Endothelial cell of umbilical vein (primary cell): ENCODE measurements around the gene CTNND2. TPM values are rescaled to one million over a fixed set of nuclear protein-coding genes. Genes with fewer than 3 reads are reported as not detected.

ENCODE experiments used
- BruUV-seq: library from RNA; stranded (reverse); fragments of 400-500 nt; replicated peaks from 2 replicates; lab custom pipeline; 2021; lab: Mats Ljungman, UMichigan
- CTCF ChIA-PET: fragments of 300-600, 350-600 bp; sonication (Branson Sonifier 250); formaldehyde crosslinking; loops from one replicate; lab custom pipeline; 2021; ENCODE audit warnings: antibody characterized with exemption, inconsistent platforms; lab: Charles Lee
- POLR2A ChIA-PET: fragments of 300-600, 350-600 bp; sonication (Branson Sonifier 250); formaldehyde crosslinking; loops from one replicate; lab custom pipeline; 2021; ENCODE audit warnings: antibody characterized with exemption, inconsistent platforms; lab: Charles Lee
- DNase-seq: peaks from one replicate; pipeline ENCODE4 v3.0.0-alpha.2; 2011; ENCODE audit warnings: low read depth, low spot score
- FAIRE-seq: peaks from 2 replicates; lab custom pipeline; 2011; peaks lifted over from hg19 to GRCh38; lab: Jason Lieb, UNC
- H2AFZ ChIP-seq: 2 replicates; pipeline ENCODE4 v1.6.0; 2012; ENCODE audit warnings: low read depth, low read length, control low read depth, inconsistent platforms
- H3K27ac ChIP-seq: 2 replicates; pipeline ENCODE4 v1.5.1; 2011; ENCODE audit warnings: low read depth, mild to moderate bottlenecking, control low read depth, low read length, moderate library complexity; ENCODE audit not compliant: insufficient read depth
- H3K27me3 ChIP-seq, 2 experiments: 2 replicates each; pipeline versions ENCODE4 v1.6.0 to v1.6.1; 2011; ENCODE audit warnings: low read length in 2 of 2, mixed read lengths in 1 of 2; ENCODE audit not compliant: control insufficient read depth in 2 of 2, insufficient read depth in 2 of 2
- H3K36me3 ChIP-seq, 2 experiments: 2 replicates in 1 of 2; 3 replicates in 1 of 2; pipeline ENCODE4 v1.5.1; 2011; ENCODE audit warnings: low read length in 2 of 2, mild to moderate bottlenecking in 1 of 2, moderate library complexity in 1 of 2; ENCODE audit not compliant: control insufficient read depth in 2 of 2, insufficient read depth in 2 of 2; ENCODE audit errors: extremely low read depth in 1 of 2
- H3K4me1 ChIP-seq: 3 replicates; pipeline ENCODE4 v1.5.1; 2011; ENCODE audit warnings: mild to moderate bottlenecking, low read length; ENCODE audit not compliant: control insufficient read depth, insufficient read depth; ENCODE audit errors: extremely low read depth
- H3K4me2 ChIP-seq: 2 replicates; pipeline ENCODE4 v1.6.1; 2011; ENCODE audit warnings: low read length, control low read depth, mixed read lengths; ENCODE audit not compliant: insufficient read depth
- H3K4me3 ChIP-seq, 3 experiments: fragments of 200-600 bp in 1 of 3; sonication (generic), shearing (Covaris generic) in 1 of 3; replicated peaks in 1 of 3; 2 replicates each; pipeline ENCODE4 v1.5.1; 2011 to 2016; ENCODE audit warnings: control low read depth in 3 of 3, low read length in 3 of 3, mild to moderate bottlenecking in 2 of 3, inconsistent platforms in 1 of 3, low read depth in 1 of 3, moderate library complexity in 1 of 3; ENCODE audit not compliant: insufficient read depth in 1 of 3
- H3K79me2 ChIP-seq: 2 replicates; pipeline ENCODE4 v1.6.0; 2012; ENCODE audit warnings: low read length, inconsistent platforms; ENCODE audit not compliant: control insufficient read depth, insufficient read depth
- H3K9ac ChIP-seq: replicated peaks from 2 replicates; pipeline ENCODE3; 2011; ENCODE audit warnings: low read length, control low read depth; ENCODE audit not compliant: insufficient read depth; ENCODE audit errors: extremely low read depth
- H3K9me1 ChIP-seq: replicated peaks from 3 replicates; pipeline ENCODE4 v1.6.0; 2011; ENCODE audit warnings: mild to moderate bottlenecking, low read length; ENCODE audit not compliant: control insufficient read depth, insufficient read depth; ENCODE audit errors: extremely low read depth
- H3K9me3 ChIP-seq: replicated peaks from 2 replicates; pipeline ENCODE4 v1.5.1; 2012; ENCODE audit warnings: low read length, inconsistent platforms; ENCODE audit not compliant: control insufficient read depth, insufficient read depth
- H4K20me1 ChIP-seq: replicated peaks from 2 replicates; pipeline ENCODE3; 2011; ENCODE audit warnings: mild to moderate bottlenecking, low read length; ENCODE audit not compliant: control insufficient read depth, insufficient read depth; ENCODE audit errors: extremely low read depth
- EZH2 ChIP-seq: IDR thresholded peaks from 2 replicates; pipeline ENCODE4 v1.6.1; 2012; ENCODE audit warnings: borderline replicate concordance, low read depth, mild to moderate bottlenecking, moderate library complexity, low read length, inconsistent platforms; ENCODE audit not compliant: severe bottlenecking
- FOS ChIP-seq: IDR thresholded peaks from 2 replicates; pipeline ENCODE4 v1.6.1; 2011; ENCODE audit warnings: mild to moderate bottlenecking, low read length, moderate library complexity, borderline replicate concordance; ENCODE audit not compliant: insufficient read depth
- GATA2 ChIP-seq: IDR thresholded peaks from 2 replicates; pipeline ENCODE4 v1.7.0; 2011; ENCODE audit warnings: low read depth, mild to moderate bottlenecking, moderate library complexity, mixed read lengths, low read length; ENCODE audit not compliant: insufficient read length, insufficient read depth
- JUN ChIP-seq: IDR thresholded peaks from 2 replicates; pipeline ENCODE4 v1.6.1; 2011; ENCODE audit warnings: borderline replicate concordance, low read depth; ENCODE audit not compliant: insufficient read length, insufficient read depth
- MAX ChIP-seq: IDR thresholded peaks from 2 replicates; pipeline ENCODE4 v1.6.1; 2011; ENCODE audit not compliant: insufficient read depth, insufficient read length
- MYC ChIP-seq: IDR thresholded peaks from one replicate; pipeline ENCODE4 v1.6.1; 2011; ENCODE audit warnings: mild to moderate bottlenecking, low read depth, low read length
- POLR2A ChIP-seq: IDR thresholded peaks from 2 replicates; pipeline ENCODE4 v1.6.1; 2012; ENCODE audit warnings: low read depth, mild to moderate bottlenecking, control low read depth, low read length
- POLR2AphosphoS5 ChIP-seq: IDR thresholded peaks from 2 replicates; pipeline ENCODE4 v1.6.1; 2012; ENCODE audit warnings: low read depth, mild to moderate bottlenecking, control low read depth, low read length, moderate library complexity; ENCODE audit not compliant: insufficient read depth
- dilution Hi-C: fragments of 300-500 bp; cut with MboI; formaldehyde crosslinking; loops from one replicate; pipeline ENCODE4 v1.15.0; 2019; ENCODE audit warnings: low sequenced_read_pairs; ENCODE audit not compliant: extremely low pct_ligation_motif_present
- intact Hi-C: fragments of 100-400 bp; cut with micrococcal nuclease; formaldehyde crosslinking; loops from one replicate; pipeline ENCODE4 v1.10.0; 2022
- polyA plus RNA-seq, 4 experiments: library from polyadenylated mRNA; depleted of rRNA in 3 of 4; stranded (reverse) in 3 of 4; unstranded in 1 of 4; fragments of >200 nt; gene quantifications; 2 replicates each; pipeline versions ENCODE4 v1.2.1 to v1.2.3, GENCODE V29; 2011 to 2012; ENCODE audit warnings: missing spikeins in 1 of 4
- total RNA-seq: library from RNA; stranded (reverse); gene quantifications from 2 replicates; pipeline ENCODE4 v1.2.3, GENCODE V29; 2021
- TF ChIP-seq, protein P1 (sequence below), 2 donors: IDR thresholded peaks; 1 replicate in 1 of 2; 2 replicates in 1 of 2; pipeline ENCODE4 v1.5.1; 2011; ENCODE audit warnings: low read length in 2 of 2, mild to moderate bottlenecking in 2 of 2, moderate library complexity in 2 of 2, control low read depth in 1 of 2, inconsistent platforms in 1 of 2, low read depth in 1 of 2; ENCODE audit not compliant: insufficient read depth in 1 of 2; ENCODE audit errors: extremely low read depth in 1 of 2

Gene CTNND2
- total and polyA plus RNA-seq, 2 donors (not counting 3 experiments of a cell fraction or from before 2014, with no cell fraction given) = not detected

GRCh38 chr5:11072076-11072475 is 832.2 kb downstream of the CTNND2 start:
- Histone ChIP-seq H3K4me1 (no peaks in the 10 kb centered on the region), H2AFZ (no peak overlapping the region), H3K4me2 (no peak overlapping the region), H4K20me1 (no peaks in the 10 kb centered on the region), H3K27me3 (no peaks in the 10 kb centered on the region), H3K9ac (no peak overlapping the region), H3K9me3 (no peaks in the 10 kb centered on the region), H3K9me1 (no peaks in the 10 kb centered on the region), H3K27ac (no peak overlapping the region), H3K79me2 (no peaks in the 10 kb centered on the region), H3K4me3 (no peak overlapping the region), H3K36me3 (no peaks in the 10 kb centered on the region)
- DNase-seq (no peak), FAIRE-seq (no peak)
- intact Hi-C loops (no loop called here), dilution Hi-C loops (no loop called here)
- BruUV-seq = no TSS peak
- ChIA-PET CTCF (no interaction called here), POLR2A (no interaction called here)
- TF ChIP-seq JUN (no peak), EZH2 (no peak), POLR2AphosphoS5 (no peak), MAX (no peak), GATA2 (no peak)

DNA sequence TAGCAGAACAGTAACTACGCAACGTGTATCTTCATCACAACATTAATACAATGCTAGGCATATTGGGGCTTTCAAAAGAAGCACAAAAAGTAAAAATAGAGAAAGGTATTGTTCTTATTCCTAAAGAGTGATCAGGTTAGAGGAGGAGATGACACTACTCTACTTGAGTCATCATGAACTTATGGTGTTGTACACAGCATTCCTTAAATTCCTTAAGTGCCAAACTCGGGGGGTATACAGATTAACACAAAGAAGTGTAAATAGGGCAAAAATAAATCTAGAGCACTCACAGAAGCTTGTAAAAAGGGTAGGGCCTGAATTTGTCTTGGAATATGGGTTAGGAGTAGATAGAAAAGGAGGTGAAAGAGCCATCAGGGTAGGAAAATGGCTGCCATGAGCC is 835.2 kb downstream of the CTNND2 start:
- dilution Hi-C loops = no loop called here
- BruUV-seq = no TSS peak
- no peak for FAIRE-seq

More for the DNA sequence above, 835.2 kb downstream of the CTNND2 start:
- H3K9me1 ChIP-seq = no peaks in the 10 kb centered on the region
- no peaks in the 10 kb centered on the region for H4K20me1 ChIP-seq
- H3K9ac ChIP-seq = no peak overlapping the region
- TF ChIP-seq MYC = no peak
- TF ChIP-seq MAX = no peak
- no peak for TF ChIP-seq EZH2
- TF ChIP-seq POLR2A = no peak
- TF ChIP-seq JUN = no peak
- TF ChIP-seq, protein P1, sequence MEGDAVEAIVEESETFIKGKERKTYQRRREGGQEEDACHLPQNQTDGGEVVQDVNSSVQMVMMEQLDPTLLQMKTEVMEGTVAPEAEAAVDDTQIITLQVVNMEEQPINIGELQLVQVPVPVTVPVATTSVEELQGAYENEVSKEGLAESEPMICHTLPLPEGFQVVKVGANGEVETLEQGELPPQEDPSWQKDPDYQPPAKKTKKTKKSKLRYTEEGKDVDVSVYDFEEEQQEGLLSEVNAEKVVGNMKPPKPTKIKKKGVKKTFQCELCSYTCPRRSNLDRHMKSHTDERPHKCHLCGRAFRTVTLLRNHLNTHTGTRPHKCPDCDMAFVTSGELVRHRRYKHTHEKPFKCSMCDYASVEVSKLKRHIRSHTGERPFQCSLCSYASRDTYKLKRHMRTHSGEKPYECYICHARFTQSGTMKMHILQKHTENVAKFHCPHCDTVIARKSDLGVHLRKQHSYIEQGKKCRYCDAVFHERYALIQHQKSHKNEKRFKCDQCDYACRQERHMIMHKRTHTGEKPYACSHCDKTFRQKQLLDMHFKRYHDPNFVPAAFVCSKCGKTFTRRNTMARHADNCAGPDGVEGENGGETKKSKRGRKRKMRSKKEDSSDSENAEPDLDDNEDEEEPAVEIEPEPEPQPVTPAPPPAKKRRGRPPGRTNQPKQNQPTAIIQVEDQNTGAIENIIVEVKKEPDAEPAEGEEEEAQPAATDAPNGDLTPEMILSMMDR (IDR thresholded peaks at IDR 0.05; ENCODE audit: extremely low read depth in 1 of 2, insufficient read depth in 1 of 2, low read depth in 1 of 2, low read length in 2 of 2) = no peak
- TF ChIP-seq FOS = no peak
- TF ChIP-seq POLR2AphosphoS5 = no peak
- no peak for TF ChIP-seq GATA2
- DNase-seq = no peak
- H3K27me3 ChIP-seq = no peaks in the 10 kb centered on the region
- no peaks in the 10 kb centered on the region for H3K9me3 ChIP-seq
- no peaks in the 10 kb centered on the region for H3K79me2 ChIP-seq
- H3K27ac ChIP-seq = no peak overlapping the region
- CTCF ChIA-PET = no interaction called here
- intact Hi-C loops = no loop called here
- no peak overlapping the region for H3K4me2 ChIP-seq
- H3K36me3 ChIP-seq = no peaks in the 10 kb centered on the region
- no peak overlapping the region for H3K4me3 ChIP-seq
- POLR2A ChIA-PET = no interaction called here
- no peaks in the 10 kb centered on the region for H3K4me1 ChIP-seq
- no peak overlapping the region for H2AFZ ChIP-seq
